SK-N-SH treated with all-trans-retinoic acid at 6 μM for 48 hours (cell line): ENCODE results near the gene GJB4.

Experiments
- ATAC-seq: fragments of 200-7000 bp; cut with Tn5 transposase; 3 replicates; pipeline ENCODE4 v1.9.1; 2020; ENCODE audit warnings: mild to moderate bottlenecking, moderate library complexity
- ARNTL ChIP-seq: fragments of 450-650 bp; formaldehyde crosslinking; IDR thresholded peaks from 2 replicates; pipeline ENCODE4 v1.5.0; 2020; ENCODE audit warnings: low read depth, mild to moderate bottlenecking, moderate library complexity, borderline replicate concordance
- BACH2 ChIP-seq: fragments of 250-450 bp; sonication (Bioruptor Pico); IDR thresholded peaks from 2 replicates; pipeline ENCODE4 v1.9.0; 2021; ENCODE audit warnings: mild to moderate bottlenecking, borderline replicate concordance
- CREB5 ChIP-seq: fragments of 250-450 bp; sonication (Bioruptor Pico); IDR thresholded peaks from 2 replicates; pipeline ENCODE4 v1.5.1; 2020; ENCODE audit warnings: low read depth, mild to moderate bottlenecking, moderate library complexity
- CSDC2 ChIP-seq: fragments of 250-450 bp; sonication (Bioruptor Pico); IDR thresholded peaks from 2 replicates; pipeline ENCODE4 v1.5.0; 2020; ENCODE audit warnings: mild to moderate bottlenecking, moderate library complexity
- CSRNP3 ChIP-seq: fragments of 250-450 bp; sonication (Bioruptor Pico); IDR thresholded peaks from 2 replicates; pipeline ENCODE4 v1.5.1; 2021; ENCODE audit warnings: mild to moderate bottlenecking, moderate library complexity
- GLIS3 ChIP-seq: fragments of 250-450 bp; sonication (Bioruptor Pico); IDR thresholded peaks from 2 replicates; pipeline ENCODE4 v1.5.0; 2020; ENCODE audit warnings: mild to moderate bottlenecking, moderate library complexity
- ISL1 ChIP-seq: fragments of 250-450 bp; sonication (Bioruptor Pico); IDR thresholded peaks from 2 replicates; pipeline ENCODE4 v2.1.2; 2022; ENCODE audit warnings: mild to moderate bottlenecking, moderate library complexity
- PATZ1 ChIP-seq: fragments of 250-450 bp; sonication (Bioruptor Pico); IDR thresholded peaks from 2 replicates; pipeline ENCODE4 v1.8.0; 2020; ENCODE audit warnings: mild to moderate bottlenecking, moderate library complexity, borderline replicate concordance
- POU6F1 ChIP-seq: fragments of 250-450 bp; sonication (Bioruptor Pico); IDR thresholded peaks from 2 replicates; pipeline ENCODE4 v1.8.0; 2021; ENCODE audit warnings: low read depth, mild to moderate bottlenecking, moderate library complexity, borderline replicate concordance
- SNAI2 ChIP-seq: fragments of 250-450 bp; sonication (Bioruptor Pico); IDR thresholded peaks from 2 replicates; pipeline ENCODE4 v1.5.0; 2020; ENCODE audit warnings: mild to moderate bottlenecking, moderate library complexity
- TOX ChIP-seq: fragments of 250-450 bp; sonication (Bioruptor Pico); IDR thresholded peaks from 2 replicates; pipeline ENCODE4 v1.8.0; 2021; ENCODE audit warnings: mild to moderate bottlenecking, moderate library complexity, borderline replicate concordance
- ZC3H10 ChIP-seq: fragments of 250-450 bp; sonication (Bioruptor Pico); IDR thresholded peaks from 2 replicates; pipeline ENCODE4 v1.5.1; 2021; ENCODE audit warnings: mild to moderate bottlenecking, moderate library complexity
- ZNF565 ChIP-seq: fragments of 450-650 bp; formaldehyde crosslinking; conservative IDR thresholded peaks from 2 replicates; pipeline ENCODE4 v1.5.0; 2020; ENCODE audit warnings: low read depth, mild to moderate bottlenecking, moderate library complexity
- ZNF70 ChIP-seq: fragments of 450-650 bp; formaldehyde crosslinking; IDR thresholded peaks from 2 replicates; pipeline ENCODE4 v1.5.0; 2020; ENCODE audit warnings: mild to moderate bottlenecking, moderate library complexity
- ZNF8 ChIP-seq: fragments of 450-650 bp; formaldehyde crosslinking; IDR thresholded peaks from 2 replicates; pipeline ENCODE4 v1.5.0; 2020; ENCODE audit warnings: mild to moderate bottlenecking, moderate library complexity
- TF ChIP-seq, protein P1 (sequence below): fragments of 250-450 bp; sonication (Bioruptor Pico); IDR thresholded peaks from 2 replicates; pipeline ENCODE4 v1.5.0; 2020; ENCODE audit warnings: mild to moderate bottlenecking, moderate library complexity

The GJB4 gene

GRCh38 chr1:34781071-34781843 lies 21.7 kb downstream of the GJB4 start, which contains the start of gene GJB3:
Gene GJB3, plus strand, starts transcription at chr1:34781214. Its CDS starts 3,549 bp downstream, at chr1:34784763.
- TF ChIP-seq, protein P1, sequence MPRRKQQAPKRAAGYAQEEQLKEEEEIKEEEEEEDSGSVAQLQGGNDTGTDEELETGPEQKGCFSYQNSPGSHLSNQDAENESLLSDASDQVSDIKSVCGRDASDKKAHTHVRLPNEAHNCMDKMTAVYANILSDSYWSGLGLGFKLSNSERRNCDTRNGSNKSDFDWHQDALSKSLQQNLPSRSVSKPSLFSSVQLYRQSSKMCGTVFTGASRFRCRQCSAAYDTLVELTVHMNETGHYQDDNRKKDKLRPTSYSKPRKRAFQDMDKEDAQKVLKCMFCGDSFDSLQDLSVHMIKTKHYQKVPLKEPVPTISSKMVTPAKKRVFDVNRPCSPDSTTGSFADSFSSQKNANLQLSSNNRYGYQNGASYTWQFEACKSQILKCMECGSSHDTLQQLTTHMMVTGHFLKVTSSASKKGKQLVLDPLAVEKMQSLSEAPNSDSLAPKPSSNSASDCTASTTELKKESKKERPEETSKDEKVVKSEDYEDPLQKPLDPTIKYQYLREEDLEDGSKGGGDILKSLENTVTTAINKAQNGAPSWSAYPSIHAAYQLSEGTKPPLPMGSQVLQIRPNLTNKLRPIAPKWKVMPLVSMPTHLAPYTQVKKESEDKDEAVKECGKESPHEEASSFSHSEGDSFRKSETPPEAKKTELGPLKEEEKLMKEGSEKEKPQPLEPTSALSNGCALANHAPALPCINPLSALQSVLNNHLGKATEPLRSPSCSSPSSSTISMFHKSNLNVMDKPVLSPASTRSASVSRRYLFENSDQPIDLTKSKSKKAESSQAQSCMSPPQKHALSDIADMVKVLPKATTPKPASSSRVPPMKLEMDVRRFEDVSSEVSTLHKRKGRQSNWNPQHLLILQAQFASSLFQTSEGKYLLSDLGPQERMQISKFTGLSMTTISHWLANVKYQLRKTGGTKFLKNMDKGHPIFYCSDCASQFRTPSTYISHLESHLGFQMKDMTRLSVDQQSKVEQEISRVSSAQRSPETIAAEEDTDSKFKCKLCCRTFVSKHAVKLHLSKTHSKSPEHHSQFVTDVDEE (CRISPR knock-in tag): no peak
- TF ChIP-seq ZNF8 (CRISPR knock-in tag) (no peak), POU6F1 (CRISPR knock-in tag) (no peak), CREB5 (CRISPR knock-in tag) (no peak), SNAI2 (CRISPR knock-in tag) (no peak), BACH2 (CRISPR knock-in tag) (no peak), ARNTL (CRISPR knock-in tag) (no peak), ZC3H10 (CRISPR knock-in tag) (no peak), ZNF70 (CRISPR knock-in tag) (no peak), TOX (CRISPR knock-in tag) (no peak)
- ATAC-seq: peak; percentile 36; the same call in 2 of the 3 replicates

DNA sequence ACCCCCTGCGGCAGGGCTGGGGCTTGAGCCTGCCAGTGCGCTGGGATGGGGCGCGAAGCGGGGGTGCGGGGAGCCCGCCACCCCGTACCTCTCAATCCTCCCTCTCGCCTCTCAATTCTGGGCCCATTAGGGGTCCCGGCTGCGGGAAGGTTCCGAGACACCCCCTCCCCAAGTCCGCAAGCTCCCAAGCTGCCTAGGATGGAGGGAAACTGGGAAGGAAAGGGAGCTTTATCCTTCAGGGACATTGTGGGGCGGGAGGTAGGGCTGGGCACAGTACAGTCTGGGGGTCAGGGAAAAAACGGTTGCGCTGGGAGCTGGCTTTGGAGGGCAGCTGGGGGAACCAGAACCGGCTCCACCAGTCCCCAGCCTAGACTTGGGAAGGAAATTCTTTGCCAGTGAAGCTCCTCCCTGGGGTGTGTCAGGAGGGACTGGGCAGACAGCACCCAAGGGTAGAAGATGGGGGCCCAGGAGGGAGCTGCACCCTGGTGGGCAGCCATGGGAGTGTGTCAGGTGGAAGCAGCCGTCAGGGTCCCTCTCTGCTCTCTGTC lies 22.4 kb downstream of the GJB4 start:
- TF ChIP-seq ZC3H10 (CRISPR knock-in tag) (no peak), GLIS3 (CRISPR knock-in tag) (no peak), ZNF70 (CRISPR knock-in tag) (no peak), ZNF565 (CRISPR knock-in tag) (no peak), PATZ1 (CRISPR knock-in tag) (no peak), POU6F1 (CRISPR knock-in tag) (no peak), ISL1 (no peak), CSDC2 (CRISPR knock-in tag) (no peak), CSRNP3 (no peak)
- TF ChIP-seq, protein P1 (CRISPR knock-in tag): no peak
- ATAC-seq: no peak
